Measurements from ENCODE around the gene TRPM2. TPM values are rescaled to one million over a fixed set of nuclear protein-coding genes. Genes with fewer than 3 reads are reported as not detected.

The TRPM2 gene
- total RNA-seq, 1 experiment from 2014 or later, result not detected

DNA sequence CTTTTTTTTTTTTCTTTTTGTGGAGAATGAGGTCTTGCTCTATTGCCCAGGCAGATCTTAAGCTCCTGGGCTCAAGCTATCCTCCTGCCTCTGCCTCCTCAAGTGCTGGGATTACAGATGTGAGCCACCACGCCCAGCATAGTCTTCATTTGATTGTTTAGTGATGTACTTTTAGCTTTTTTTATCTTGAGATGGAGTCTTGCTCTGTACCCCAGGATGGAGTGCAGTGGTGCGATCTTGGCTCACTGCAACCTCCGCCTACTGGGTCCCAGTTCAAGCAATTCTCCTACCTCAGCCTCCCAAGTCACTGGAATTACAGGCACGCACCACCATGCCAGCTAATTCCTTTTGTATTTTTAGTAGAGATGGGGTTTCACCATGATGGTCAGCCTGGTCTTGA lies 77.9 kb downstream of the TRPM2 start:
- no peaks in the 10 kb centered on the region for H3K36me3 ChIP-seq (ENCODE audit: low read depth)
- H3K9me2 ChIP-seq (ENCODE audit: insufficient read depth), result no peaks in the 10 kb centered on the region
- ChIA-PET CTCF (no interaction called here), POLR2A (ENCODE audit: unreplicated experiment) (no interaction called here)
- no peak overlapping the region for H3K4me3 ChIP-seq
- no peaks in the 10 kb centered on the region for H3K4me1 ChIP-seq (replicated peaks; ENCODE audit: insufficient read depth)
- H3K9me3 ChIP-seq (ENCODE audit: insufficient read depth, low read depth), result no peaks in the 10 kb centered on the region
- no peak for DNase-seq
- H3K27ac ChIP-seq, result no peak overlapping the region
- H3K27me3 ChIP-seq (ENCODE audit: insufficient read depth, low read depth), result peaks cover 15% of the 10 kb centered on the region
- no TSS peak for BruUV-seq (replicated peaks)
- no peak for TF ChIP-seq EZH2 (IDR thresholded peaks at IDR 0.05; ENCODE audit: low read depth)
- TF ChIP-seq, protein P1, sequence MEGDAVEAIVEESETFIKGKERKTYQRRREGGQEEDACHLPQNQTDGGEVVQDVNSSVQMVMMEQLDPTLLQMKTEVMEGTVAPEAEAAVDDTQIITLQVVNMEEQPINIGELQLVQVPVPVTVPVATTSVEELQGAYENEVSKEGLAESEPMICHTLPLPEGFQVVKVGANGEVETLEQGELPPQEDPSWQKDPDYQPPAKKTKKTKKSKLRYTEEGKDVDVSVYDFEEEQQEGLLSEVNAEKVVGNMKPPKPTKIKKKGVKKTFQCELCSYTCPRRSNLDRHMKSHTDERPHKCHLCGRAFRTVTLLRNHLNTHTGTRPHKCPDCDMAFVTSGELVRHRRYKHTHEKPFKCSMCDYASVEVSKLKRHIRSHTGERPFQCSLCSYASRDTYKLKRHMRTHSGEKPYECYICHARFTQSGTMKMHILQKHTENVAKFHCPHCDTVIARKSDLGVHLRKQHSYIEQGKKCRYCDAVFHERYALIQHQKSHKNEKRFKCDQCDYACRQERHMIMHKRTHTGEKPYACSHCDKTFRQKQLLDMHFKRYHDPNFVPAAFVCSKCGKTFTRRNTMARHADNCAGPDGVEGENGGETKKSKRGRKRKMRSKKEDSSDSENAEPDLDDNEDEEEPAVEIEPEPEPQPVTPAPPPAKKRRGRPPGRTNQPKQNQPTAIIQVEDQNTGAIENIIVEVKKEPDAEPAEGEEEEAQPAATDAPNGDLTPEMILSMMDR (conservative IDR thresholded peaks at IDR 0.05), result no peak
- no peak overlapping the region for H2AFZ ChIP-seq
- H3K4me2 ChIP-seq, result no peak overlapping the region
- no peaks in the 10 kb centered on the region for H3F3A ChIP-seq (ENCODE audit: insufficient read depth, low read depth)
- intact Hi-C loops (cut with micrococcal nuclease; ENCODE audit: unreplicated experiment), result no loop called here
- no peaks in the 10 kb centered on the region for H3K79me2 ChIP-seq (ENCODE audit: low read depth)
- H4K20me1 ChIP-seq (ENCODE audit: insufficient read depth), result no peaks in the 10 kb centered on the region

DNA sequence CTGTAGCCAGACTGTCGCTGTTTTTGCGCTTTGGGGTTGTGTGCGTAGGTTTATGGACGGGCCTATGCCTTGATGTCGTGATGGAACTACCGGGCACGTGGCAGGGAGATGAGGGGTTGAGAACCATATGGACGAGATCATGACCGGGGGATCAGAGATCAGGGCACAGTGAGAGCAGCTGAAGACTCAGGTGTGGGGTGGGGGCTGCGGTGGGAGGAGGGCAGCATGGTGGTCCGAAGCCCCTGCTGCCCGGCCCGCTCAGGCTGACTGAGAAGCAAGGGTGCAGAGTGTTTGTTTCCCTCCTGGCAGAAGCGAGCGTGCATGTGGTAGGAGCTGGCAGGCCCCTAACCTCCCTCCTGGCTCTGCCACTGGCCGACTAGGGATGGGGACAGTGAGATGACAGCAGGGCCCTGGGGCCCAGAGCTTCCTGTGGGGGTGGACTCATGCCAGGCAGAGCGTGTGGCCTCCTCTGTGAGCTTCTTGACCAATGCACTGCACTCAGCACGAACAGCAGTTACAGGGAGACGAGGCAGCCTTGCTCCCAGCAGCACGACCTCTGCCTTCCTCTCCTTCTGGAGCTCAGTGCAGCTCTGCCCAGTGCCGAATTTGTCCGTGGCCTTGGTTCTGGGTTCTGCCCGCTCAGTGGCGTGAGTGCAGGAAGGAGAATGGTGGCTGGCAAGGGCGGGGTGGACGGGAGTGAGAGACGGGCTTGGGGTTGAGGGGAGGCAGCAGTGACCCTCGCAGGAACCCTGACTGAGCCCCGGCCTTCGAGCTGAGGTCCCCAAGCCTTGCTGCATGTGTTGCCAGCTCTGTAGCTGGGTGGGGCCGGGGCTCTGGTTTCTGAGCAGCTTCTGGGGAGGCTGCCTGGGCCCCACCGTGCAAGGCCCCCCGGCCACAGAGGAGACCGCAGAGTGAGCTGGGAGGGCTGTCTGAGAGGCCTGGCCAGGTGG lies 79.7 kb downstream of the TRPM2 start:
- no peaks in the 10 kb centered on the region for H3K36me3 ChIP-seq (ENCODE audit: low read depth)
- no peak overlapping the region for H2AFZ ChIP-seq
- H3K4me1 ChIP-seq (replicated peaks; ENCODE audit: insufficient read depth), result no peaks in the 10 kb centered on the region
- H3K9me3 ChIP-seq (ENCODE audit: insufficient read depth, low read depth), result no peaks in the 10 kb centered on the region
- CTCF ChIA-PET, result no interaction called here
- BruUV-seq (replicated peaks), result no TSS peak
- intact Hi-C loops (cut with micrococcal nuclease; ENCODE audit: unreplicated experiment), result no loop called here
- TF ChIP-seq, protein P1 (conservative IDR thresholded peaks at IDR 0.05), result no peak
- TF ChIP-seq EZH2 (IDR thresholded peaks at IDR 0.05; ENCODE audit: low read depth), result no peak
- H3F3A ChIP-seq (ENCODE audit: insufficient read depth, low read depth), result no peaks in the 10 kb centered on the region
- H3K4me3 ChIP-seq, result no peak overlapping the region
- peaks cover 19% of the 10 kb centered on the region for H3K27me3 ChIP-seq (ENCODE audit: insufficient read depth, low read depth)
- H4K20me1 ChIP-seq (ENCODE audit: insufficient read depth), result no peaks in the 10 kb centered on the region
- H3K9me2 ChIP-seq (ENCODE audit: insufficient read depth), result no peaks in the 10 kb centered on the region
- no peaks in the 10 kb centered on the region for H3K79me2 ChIP-seq (ENCODE audit: low read depth)
- no peak for DNase-seq
- H3K4me2 ChIP-seq, result no peak overlapping the region
- no peak overlapping the region for H3K27ac ChIP-seq
- POLR2A ChIA-PET (ENCODE audit: unreplicated experiment), result no interaction called here

DNA sequence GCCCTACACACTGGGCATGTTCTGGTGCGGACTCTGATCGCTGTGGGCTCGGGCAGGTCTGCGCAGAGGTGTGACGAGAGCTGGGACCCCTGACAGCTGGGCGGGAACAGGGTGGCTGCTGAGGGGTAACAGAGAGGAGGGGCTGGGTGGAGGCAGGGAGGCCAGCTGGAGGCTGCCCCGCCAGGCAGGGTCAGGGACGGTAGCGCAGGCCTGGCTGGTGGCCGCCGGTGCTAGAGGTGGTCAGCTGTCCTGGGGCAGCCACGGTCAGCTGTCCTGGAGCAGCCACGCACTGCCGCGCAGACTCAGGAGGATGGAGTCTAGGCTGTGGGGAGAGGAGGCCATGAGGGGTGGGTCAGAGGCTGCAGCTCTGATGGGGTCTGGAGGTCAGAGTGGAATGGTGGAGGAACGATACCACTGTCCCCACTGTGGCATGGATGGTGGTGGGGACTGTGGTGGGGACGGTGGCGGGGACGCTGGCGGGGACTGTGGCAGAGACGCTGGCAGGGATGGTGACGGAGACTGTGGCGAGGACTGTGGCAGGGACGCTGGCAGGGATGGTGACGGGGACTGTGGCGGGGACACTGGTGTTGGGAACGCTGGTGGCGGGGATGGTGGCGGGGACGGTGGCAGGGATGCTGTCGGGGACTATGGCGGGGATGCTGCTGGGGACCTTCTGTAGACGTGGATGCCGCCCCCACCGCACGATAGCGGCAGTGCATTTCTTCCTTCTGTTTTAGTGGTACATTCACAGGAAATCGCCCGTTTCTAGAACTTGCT lies 80.6 kb downstream of the TRPM2 start:
- Histone ChIP-seq H3K4me2 (no peak overlapping the region), H3K9me3 (ENCODE audit: insufficient read depth, low read depth) (no peaks in the 10 kb centered on the region), H3F3A (ENCODE audit: insufficient read depth, low read depth) (no peaks in the 10 kb centered on the region), H4K20me1 (ENCODE audit: insufficient read depth) (no peaks in the 10 kb centered on the region), H3K27ac (no peak overlapping the region), H3K9me2 (ENCODE audit: insufficient read depth) (no peaks in the 10 kb centered on the region), H3K4me3 (no peak overlapping the region), H3K79me2 (ENCODE audit: low read depth) (no peaks in the 10 kb centered on the region), H3K27me3 (ENCODE audit: insufficient read depth, low read depth) (peaks cover 23% of the 10 kb centered on the region), H3K4me1 (replicated peaks; ENCODE audit: insufficient read depth) (no peaks in the 10 kb centered on the region), H2AFZ (no peak overlapping the region), H3K36me3 (ENCODE audit: low read depth) (no peaks in the 10 kb centered on the region)
- no TSS peak for BruUV-seq (replicated peaks)
- ChIA-PET CTCF (no interaction called here), POLR2A (ENCODE audit: unreplicated experiment) (no interaction called here)
- DNase-seq, result no peak
- TF ChIP-seq, protein P1 (conservative IDR thresholded peaks at IDR 0.05), result no peak
- no peak for TF ChIP-seq EZH2 (IDR thresholded peaks at IDR 0.05; ENCODE audit: low read depth)
- intact Hi-C loops (cut with micrococcal nuclease; ENCODE audit: unreplicated experiment), result no loop called here
